ENCODE results near the gene IP6K3.

- TF ChIP-seq, protein P1, sequence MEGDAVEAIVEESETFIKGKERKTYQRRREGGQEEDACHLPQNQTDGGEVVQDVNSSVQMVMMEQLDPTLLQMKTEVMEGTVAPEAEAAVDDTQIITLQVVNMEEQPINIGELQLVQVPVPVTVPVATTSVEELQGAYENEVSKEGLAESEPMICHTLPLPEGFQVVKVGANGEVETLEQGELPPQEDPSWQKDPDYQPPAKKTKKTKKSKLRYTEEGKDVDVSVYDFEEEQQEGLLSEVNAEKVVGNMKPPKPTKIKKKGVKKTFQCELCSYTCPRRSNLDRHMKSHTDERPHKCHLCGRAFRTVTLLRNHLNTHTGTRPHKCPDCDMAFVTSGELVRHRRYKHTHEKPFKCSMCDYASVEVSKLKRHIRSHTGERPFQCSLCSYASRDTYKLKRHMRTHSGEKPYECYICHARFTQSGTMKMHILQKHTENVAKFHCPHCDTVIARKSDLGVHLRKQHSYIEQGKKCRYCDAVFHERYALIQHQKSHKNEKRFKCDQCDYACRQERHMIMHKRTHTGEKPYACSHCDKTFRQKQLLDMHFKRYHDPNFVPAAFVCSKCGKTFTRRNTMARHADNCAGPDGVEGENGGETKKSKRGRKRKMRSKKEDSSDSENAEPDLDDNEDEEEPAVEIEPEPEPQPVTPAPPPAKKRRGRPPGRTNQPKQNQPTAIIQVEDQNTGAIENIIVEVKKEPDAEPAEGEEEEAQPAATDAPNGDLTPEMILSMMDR (conservative IDR thresholded peaks at IDR 0.05): no peak
- no peak for TF ChIP-seq ZFX (IDR thresholded peaks at IDR 0.05)
Observed at GRCh38 chr6:33682341-33682740, 64.4 kb downstream of the IP6K3 start.

All from C4-2B (cell line).